Lung (tissue), 12 donors: ENCODE data around the gene PLEKHG4B. TPM values are rescaled to one million over a fixed set of nuclear protein-coding genes. Genes with fewer than 3 reads are reported as not detected.

ENCODE experiments used
- ATAC-seq: fragments of 200-7000 bp; cut with Tn5 transposase; one replicate; pipeline ENCODE4 v1.9.1; 2020; ENCODE audit warnings: moderate number of reproducible peaks; ENCODE audit not compliant: insufficient read depth, low FRiP score
- DNase-seq, 3 donors: peaks; one replicate each; pipeline ENCODE4 v3.0.0-alpha.2; 2013 to 2017
- H3K27ac ChIP-seq, 2 donors: one replicate each; pipeline ENCODE4 v1.5.1; 2013; ENCODE audit warnings: mild to moderate bottlenecking in 2 of 2, moderate library complexity in 2 of 2, control low read depth in 1 of 2, inconsistent platforms in 1 of 2, low read depth in 1 of 2, low read length in 1 of 2
- H3K27me3 ChIP-seq, 3 donors: one replicate each; pipeline ENCODE4 v1.5.1; 2013; ENCODE audit warnings: low read length in 2 of 3; ENCODE audit not compliant: control insufficient read depth in 3 of 3, insufficient read depth in 3 of 3
- H3K36me3 ChIP-seq, 4 donors: one replicate each; pipeline ENCODE4 v1.5.1; 2013; ENCODE audit warnings: low read length in 4 of 4, mild to moderate bottlenecking in 1 of 4, moderate library complexity in 1 of 4; ENCODE audit not compliant: control insufficient read depth in 4 of 4, insufficient read depth in 4 of 4
- H3K4me1 ChIP-seq, 5 donors: one replicate each; pipeline ENCODE4 v1.5.1; 2013; ENCODE audit warnings: low read length in 5 of 5, mild to moderate bottlenecking in 2 of 5, moderate library complexity in 1 of 5; ENCODE audit not compliant: control insufficient read depth in 5 of 5, insufficient read depth in 5 of 5
- H3K4me3 ChIP-seq: one replicate; pipeline ENCODE4 v1.5.1; 2013; ENCODE audit warnings: mild to moderate bottlenecking, control low read depth, moderate library complexity
- H3K9ac ChIP-seq, 2 donors: one replicate each; pipeline ENCODE4 v1.5.1; 2013; ENCODE audit warnings: low read length in 2 of 2, control low read depth in 1 of 2; ENCODE audit not compliant: insufficient read depth in 1 of 2
- H3K9me3 ChIP-seq, 4 donors: one replicate each; pipeline ENCODE4 v1.5.1; 2013; ENCODE audit warnings: low read length in 3 of 4, mild to moderate bottlenecking in 1 of 4, moderate library complexity in 1 of 4; ENCODE audit not compliant: control insufficient read depth in 4 of 4, insufficient read depth in 3 of 4
- WGBS, 2 donors: extraction: QIAGEN DNeasy Blood & Tissue Kit; methylation state at CpG; one replicate each; pipeline ENCODE4 v1.1.7; 2013; 5-methylcytosine and 5-hydroxymethylcytosine counted together
- polyA plus RNA-seq, 2 donors: library from polyadenylated mRNA; stranded (reverse); fragments of 200-250 nt; gene quantifications; one replicate each; pipeline ENCODE4 v1.2.1, GENCODE V29; 2013
- total RNA-seq, 2 donors: library from RNA; depleted of rRNA in 1 of 2; stranded (reverse); fragments of >200 nt in 1 of 2; gene quantifications; one replicate each; pipeline ENCODE4 v1.2.1, GENCODE V29; 2014 to 2021
- TF ChIP-seq, protein P1 (sequence below): IDR thresholded peaks from 2 replicates; pipeline ENCODE4 v1.5.1; 2012; ENCODE audit warnings: mild to moderate bottlenecking; ENCODE audit errors: control extremely low read depth, extremely low read depth
- donor health status: control.
- donor health status: control.
- donor health status: Bipolar disorder and iron deficiency.
- donor health status: healthy.
- donor health status: DM: yes; HTN: yes; CAD: no.

Gene PLEKHG4B
- total and polyA plus RNA-seq, 4 donors = 0.24 to 4.7 (median 3.0) TPM

DNA sequence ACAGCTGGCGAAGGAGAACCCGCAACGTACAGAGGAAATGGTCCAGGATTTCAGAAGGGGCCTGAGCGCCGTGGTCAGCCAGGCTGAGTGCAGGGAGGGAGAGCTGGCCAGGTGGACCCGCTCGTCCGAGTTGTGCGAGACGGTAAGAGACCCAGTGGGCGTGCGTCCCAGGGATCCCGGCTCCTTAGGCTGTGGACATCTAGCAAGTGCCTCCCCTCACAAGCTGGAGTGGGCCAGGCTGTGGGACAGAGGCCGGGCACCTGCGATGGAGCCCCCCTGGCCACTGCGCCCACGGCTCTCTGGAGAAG lies 69.8 kb downstream of the PLEKHG4B start:
- no peak overlapping the region for H3K9ac ChIP-seq
- TF ChIP-seq, protein P1, sequence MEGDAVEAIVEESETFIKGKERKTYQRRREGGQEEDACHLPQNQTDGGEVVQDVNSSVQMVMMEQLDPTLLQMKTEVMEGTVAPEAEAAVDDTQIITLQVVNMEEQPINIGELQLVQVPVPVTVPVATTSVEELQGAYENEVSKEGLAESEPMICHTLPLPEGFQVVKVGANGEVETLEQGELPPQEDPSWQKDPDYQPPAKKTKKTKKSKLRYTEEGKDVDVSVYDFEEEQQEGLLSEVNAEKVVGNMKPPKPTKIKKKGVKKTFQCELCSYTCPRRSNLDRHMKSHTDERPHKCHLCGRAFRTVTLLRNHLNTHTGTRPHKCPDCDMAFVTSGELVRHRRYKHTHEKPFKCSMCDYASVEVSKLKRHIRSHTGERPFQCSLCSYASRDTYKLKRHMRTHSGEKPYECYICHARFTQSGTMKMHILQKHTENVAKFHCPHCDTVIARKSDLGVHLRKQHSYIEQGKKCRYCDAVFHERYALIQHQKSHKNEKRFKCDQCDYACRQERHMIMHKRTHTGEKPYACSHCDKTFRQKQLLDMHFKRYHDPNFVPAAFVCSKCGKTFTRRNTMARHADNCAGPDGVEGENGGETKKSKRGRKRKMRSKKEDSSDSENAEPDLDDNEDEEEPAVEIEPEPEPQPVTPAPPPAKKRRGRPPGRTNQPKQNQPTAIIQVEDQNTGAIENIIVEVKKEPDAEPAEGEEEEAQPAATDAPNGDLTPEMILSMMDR = no peak
- H3K27ac ChIP-seq = no peak overlapping the region
- WGBS, 2 donors = 94 to 95% methylated on average over 17 of the region's 17 CpGs
- H3K27me3 ChIP-seq = no peaks in the 10 kb centered on the region
- no peak overlapping the region for H3K4me3 ChIP-seq
- no peak for DNase-seq
- no peaks in the 10 kb centered on the region for H3K36me3 ChIP-seq
- no peak for ATAC-seq
- H3K9me3 ChIP-seq = no peaks in the 10 kb centered on the region
- no peaks in the 10 kb centered on the region for H3K4me1 ChIP-seq

- no peaks in the 10 kb centered on the region for H3K27me3 ChIP-seq
- ATAC-seq (no peak), DNase-seq (no peak)
- WGBS, 2 donors = 83 to 91% methylated on average over 19 of the region's 19 CpGs
- no peaks in the 10 kb centered on the region for H3K9me3 ChIP-seq
- no peaks in the 10 kb centered on the region for H3K4me1 ChIP-seq
- H3K36me3 ChIP-seq = no peaks in the 10 kb centered on the region
- TF ChIP-seq, protein P1 = no peak
- H3K27ac ChIP-seq = no peak overlapping the region
- no peak overlapping the region for H3K4me3 ChIP-seq
- no peak overlapping the region for H3K9ac ChIP-seq
Observed at GRCh38 chr5:162190-162564, 70.2 kb downstream of the PLEKHG4B start.

DNA sequence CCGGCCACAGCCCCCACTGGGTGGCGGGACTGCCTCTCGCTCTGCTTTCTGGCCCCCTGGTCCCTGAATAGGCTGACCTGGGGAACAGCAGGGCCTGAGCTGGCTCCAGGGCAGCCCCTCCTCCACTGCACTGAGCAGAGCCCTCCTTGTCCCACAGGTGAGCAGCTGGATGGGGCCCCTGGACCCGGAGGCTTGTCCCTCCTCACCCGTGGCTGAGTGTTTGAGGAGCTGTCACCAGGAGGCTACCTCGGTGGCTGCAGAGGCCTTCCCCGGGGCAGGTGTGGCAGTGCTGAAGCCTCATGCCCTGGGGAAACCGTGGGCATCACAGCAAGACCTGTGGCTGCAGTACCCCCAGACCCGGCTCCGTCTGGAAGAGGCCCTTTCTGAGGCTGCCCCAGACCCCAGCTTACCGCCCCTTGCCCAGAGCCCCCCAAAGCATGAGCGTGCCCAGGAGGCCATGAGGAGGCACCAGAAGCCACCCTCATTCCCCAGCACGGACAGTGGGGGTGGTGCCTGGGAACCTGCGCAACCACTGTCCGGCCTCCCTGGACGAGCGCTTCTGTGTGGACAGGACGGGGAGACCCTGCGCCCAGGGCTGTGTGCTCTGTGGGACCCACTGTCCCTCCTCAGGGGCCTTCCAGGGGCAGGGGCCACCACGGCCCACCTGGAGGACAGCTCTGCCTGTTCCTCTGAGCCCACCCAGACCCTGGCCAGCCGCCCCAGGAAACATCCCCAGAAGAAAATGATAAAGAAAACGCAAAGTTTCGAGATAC lies 70.8 kb downstream of the PLEKHG4B start:
- Histone ChIP-seq H3K9ac (no peak overlapping the region), H3K27ac (no peak overlapping the region), H3K36me3 (no peaks in the 10 kb centered on the region), H3K4me3 (no peak overlapping the region), H3K4me1 (no peaks in the 10 kb centered on the region), H3K27me3 (no peaks in the 10 kb centered on the region), H3K9me3 (no peaks in the 10 kb centered on the region)
- peak in 1 of 3 donors; percentile 5 for DNase-seq
- WGBS, 2 donors = 92 to 94% methylated on average over 21 to 23 of the region's 23 CpGs
- TF ChIP-seq, protein P1 = no peak
- ATAC-seq = no peak

DNA sequence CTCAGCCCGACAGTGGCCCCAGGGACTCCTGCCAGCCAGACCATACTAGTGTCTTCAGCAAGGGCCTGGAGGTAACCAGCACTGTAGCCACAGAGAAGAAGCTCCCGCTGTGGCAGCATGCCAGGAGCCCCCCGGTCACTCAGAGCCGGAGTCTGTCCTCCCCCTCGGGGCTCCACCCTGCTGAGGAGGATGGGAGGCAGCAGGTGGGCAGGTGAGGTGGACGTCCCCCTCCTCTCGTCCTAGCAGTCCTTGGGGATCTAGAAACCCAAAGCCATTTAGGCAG lies 71.3 kb downstream of the PLEKHG4B start:
- Histone ChIP-seq H3K9me3 (no peaks in the 10 kb centered on the region), H3K4me3 (no peak overlapping the region), H3K9ac (no peak overlapping the region), H3K27me3 (no peaks in the 10 kb centered on the region), H3K4me1 (peaks cover 0 to 3% (median 0%) of the 10 kb centered on the region in 5 donors), H3K27ac (no peak overlapping the region), H3K36me3 (no peaks in the 10 kb centered on the region)
- ATAC-seq = no peak
- TF ChIP-seq, protein P1 = no peak
- DNase-seq = peak in 1 of 3 donors; percentile 4
- WGBS, 2 donors = 91 to 92% methylated on average over 7 of the region's 7 CpGs
